ENCODE data around the gene AATF.

AATF gene

DNA sequence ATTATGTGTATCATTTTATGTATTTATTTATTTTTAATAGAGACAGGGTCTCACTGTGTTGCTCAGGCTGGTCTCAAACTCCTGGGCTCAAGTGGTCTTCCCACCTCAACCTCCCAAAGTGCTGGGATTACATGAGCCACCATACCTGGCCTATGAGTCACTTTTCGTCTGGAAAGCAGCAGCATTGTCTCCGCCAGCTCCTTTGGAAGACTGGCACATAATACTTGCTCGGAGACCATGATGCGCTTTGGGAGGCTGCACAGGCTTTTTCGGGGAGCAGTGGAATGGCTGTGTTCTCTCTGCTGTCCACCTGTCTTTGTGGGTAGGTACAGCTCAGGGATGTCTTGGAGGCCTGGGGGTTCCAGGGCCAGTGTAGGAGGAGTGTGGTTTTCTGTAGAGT, 102.2 kb downstream of the AATF start:
- H3K36me3 Mint-ChIP-seq (ENCODE audit: low read depth): peaks cover 20% of the 10 kb centered on the region
- DNase-seq: no peak
- H3K4me3 Mint-ChIP-seq: no peak overlapping the region
- H3K27ac Mint-ChIP-seq: no peak overlapping the region
- no peaks in the 10 kb centered on the region for H3K9me3 Mint-ChIP-seq
- H3K4me1 Mint-ChIP-seq: peaks cover 75% of the 10 kb centered on the region
- H3K27me3 Mint-ChIP-seq (ENCODE audit: low read depth, poor library complexity): peaks cover 3% of the 10 kb centered on the region
- TF ChIP-seq, protein P1, sequence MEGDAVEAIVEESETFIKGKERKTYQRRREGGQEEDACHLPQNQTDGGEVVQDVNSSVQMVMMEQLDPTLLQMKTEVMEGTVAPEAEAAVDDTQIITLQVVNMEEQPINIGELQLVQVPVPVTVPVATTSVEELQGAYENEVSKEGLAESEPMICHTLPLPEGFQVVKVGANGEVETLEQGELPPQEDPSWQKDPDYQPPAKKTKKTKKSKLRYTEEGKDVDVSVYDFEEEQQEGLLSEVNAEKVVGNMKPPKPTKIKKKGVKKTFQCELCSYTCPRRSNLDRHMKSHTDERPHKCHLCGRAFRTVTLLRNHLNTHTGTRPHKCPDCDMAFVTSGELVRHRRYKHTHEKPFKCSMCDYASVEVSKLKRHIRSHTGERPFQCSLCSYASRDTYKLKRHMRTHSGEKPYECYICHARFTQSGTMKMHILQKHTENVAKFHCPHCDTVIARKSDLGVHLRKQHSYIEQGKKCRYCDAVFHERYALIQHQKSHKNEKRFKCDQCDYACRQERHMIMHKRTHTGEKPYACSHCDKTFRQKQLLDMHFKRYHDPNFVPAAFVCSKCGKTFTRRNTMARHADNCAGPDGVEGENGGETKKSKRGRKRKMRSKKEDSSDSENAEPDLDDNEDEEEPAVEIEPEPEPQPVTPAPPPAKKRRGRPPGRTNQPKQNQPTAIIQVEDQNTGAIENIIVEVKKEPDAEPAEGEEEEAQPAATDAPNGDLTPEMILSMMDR (IDR thresholded peaks at IDR 0.05): no peak

DNA sequence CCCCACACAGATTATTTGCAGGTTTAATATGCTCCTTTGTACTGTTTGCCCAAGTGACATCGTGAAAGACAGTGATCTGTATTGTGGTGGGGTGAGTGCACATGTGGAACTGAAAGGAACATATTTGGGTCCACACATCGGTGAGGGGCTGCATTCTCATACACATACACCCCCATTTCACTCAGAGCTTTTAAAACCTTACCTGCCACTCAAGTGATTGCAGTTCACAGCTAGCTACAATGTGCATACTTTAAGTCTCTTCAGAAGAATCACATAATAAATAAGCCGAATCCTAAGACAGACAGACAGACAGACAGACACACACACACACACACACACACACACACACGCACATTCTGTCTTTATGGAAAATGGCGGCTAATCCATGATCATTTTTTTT, 102.6 kb downstream of the AATF start:
- Mint-ChIP-seq H3K4me1 (peaks cover 75% of the 10 kb centered on the region), H3K4me3 (no peak overlapping the region)

DNA sequence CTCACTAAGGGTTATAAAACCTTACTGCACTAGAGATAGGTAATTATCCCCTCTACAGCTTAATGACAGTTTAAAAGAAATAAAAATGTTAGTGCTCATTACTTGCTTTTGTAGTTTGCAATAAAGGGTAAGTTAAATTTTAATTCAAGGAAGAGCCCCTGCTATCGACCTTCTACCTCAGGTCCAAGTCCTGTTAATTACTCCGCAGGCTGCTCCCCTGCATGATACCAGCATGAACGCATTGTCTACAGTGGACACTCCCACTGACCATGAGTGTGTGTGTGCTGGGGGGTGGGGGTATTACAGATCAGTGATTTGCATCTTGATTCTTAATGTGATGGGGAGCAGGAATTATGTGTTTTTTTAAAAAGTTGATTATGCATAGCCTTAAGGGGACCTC, 103.1 kb downstream of the AATF start:
- no peak for DNase-seq
- H3K4me3 Mint-ChIP-seq: no peak overlapping the region
- peaks cover 3% of the 10 kb centered on the region for H3K27me3 Mint-ChIP-seq (ENCODE audit: low read depth, poor library complexity)
- no peaks in the 10 kb centered on the region for H3K9me3 Mint-ChIP-seq
- no peak overlapping the region for H3K27ac Mint-ChIP-seq
- peaks cover 29% of the 10 kb centered on the region for H3K36me3 Mint-ChIP-seq (ENCODE audit: low read depth)
- TF ChIP-seq, protein P1 (IDR thresholded peaks at IDR 0.05): no peak
- peaks cover 75% of the 10 kb centered on the region for H3K4me1 Mint-ChIP-seq

More for the DNA sequence above, 102.6 kb downstream of the AATF start:
- Mint-ChIP-seq H3K36me3 (ENCODE audit: low read depth) (peaks cover 24% of the 10 kb centered on the region), H3K9me3 (no peaks in the 10 kb centered on the region), H3K27me3 (ENCODE audit: low read depth, poor library complexity) (peaks cover 3% of the 10 kb centered on the region), H3K27ac (no peak overlapping the region)
- TF ChIP-seq, protein P1 (IDR thresholded peaks at IDR 0.05): no peak
- no peak for DNase-seq

GRCh38 chr17:37052450-37052849, 103.7 kb downstream of the AATF start:
- Mint-ChIP-seq H3K27me3 (ENCODE audit: low read depth, poor library complexity) (peaks cover 3% of the 10 kb centered on the region), H3K4me3 (no peak overlapping the region), H3K36me3 (ENCODE audit: low read depth) (peaks cover 35% of the 10 kb centered on the region), H3K4me1 (peaks cover 70% of the 10 kb centered on the region), H3K9me3 (no peaks in the 10 kb centered on the region), H3K27ac (no peak overlapping the region)
- TF ChIP-seq, protein P1 (IDR thresholded peaks at IDR 0.05): no peak
- no peak for DNase-seq

DNA sequence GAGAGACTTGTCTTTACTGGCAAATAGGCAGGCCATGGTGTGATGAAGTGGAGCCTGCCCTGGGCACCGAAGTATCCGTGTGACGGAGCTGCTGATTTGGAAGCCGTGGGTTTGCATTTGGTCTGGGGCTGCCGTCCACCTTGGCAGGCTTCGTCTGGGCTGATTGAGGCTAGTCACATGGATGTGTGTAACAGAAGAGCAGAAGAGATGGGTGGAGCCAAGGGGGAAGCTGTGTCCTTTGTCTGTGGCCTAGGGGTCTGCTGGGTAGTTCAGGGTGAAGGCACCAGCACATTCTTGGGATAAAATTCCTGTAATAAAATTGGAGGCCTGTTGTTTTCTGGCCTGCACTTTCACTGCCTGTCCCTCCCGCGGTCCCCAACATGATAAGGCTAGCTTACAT, 106.1 kb downstream of the AATF start:
- H3K4me1 Mint-ChIP-seq: peaks cover 64% of the 10 kb centered on the region
- no peak for DNase-seq
- no peaks in the 10 kb centered on the region for H3K9me3 Mint-ChIP-seq
- H3K27ac Mint-ChIP-seq: peak overlapping the region; percentile 88
- H3K4me3 Mint-ChIP-seq: no peak overlapping the region
- H3K27me3 Mint-ChIP-seq (ENCODE audit: low read depth, poor library complexity): no peaks in the 10 kb centered on the region
- TF ChIP-seq, protein P1 (IDR thresholded peaks at IDR 0.05): no peak
- peaks cover 40% of the 10 kb centered on the region for H3K36me3 Mint-ChIP-seq (ENCODE audit: low read depth)

- Mint-ChIP-seq H3K4me1 (peaks cover 68% of the 10 kb centered on the region), H3K27me3 (ENCODE audit: low read depth, poor library complexity) (no peaks in the 10 kb centered on the region), H3K9me3 (no peaks in the 10 kb centered on the region), H3K36me3 (ENCODE audit: low read depth) (peaks cover 36% of the 10 kb centered on the region), H3K4me3 (no peak overlapping the region), H3K27ac (no peak overlapping the region)
- TF ChIP-seq, protein P1 (IDR thresholded peaks at IDR 0.05): no peak
- no peak for DNase-seq
These were observed 107.9 kb downstream of the AATF start for GRCh38 chr17:37056622-37057021.
